Astrocyte (in vitro differentiated cells and primary cell): ENCODE measurements around the gene UBAC2. TPM values are rescaled to one million over a fixed set of nuclear protein-coding genes. Genes with fewer than 3 reads are reported as not detected.
A peak's percentile ranks its signal among the peaks of the same experiment; 100 is the strongest.

ENCODE experiments used
- DNase-seq: peaks from one replicate; pipeline ENCODE4 v3.0.0-alpha.2; 2010; ENCODE audit warnings: low read depth
- FAIRE-seq: peaks from 2 replicates; lab custom pipeline; 2011; peaks lifted over from hg19 to GRCh38; lab: Jason Lieb, UNC
- H2AFZ ChIP-seq: 2 replicates; pipeline ENCODE4 v1.6.0; 2012; ENCODE audit warnings: low read depth, low read length, inconsistent platforms
- H3K27ac ChIP-seq: 2 replicates; pipeline ENCODE4 v1.5.1; 2011; ENCODE audit warnings: low read depth, low read length, inconsistent platforms
- H3K27me3 ChIP-seq: 2 replicates; pipeline ENCODE4 v1.6.0; 2011; ENCODE audit warnings: low read length, inconsistent platforms; ENCODE audit not compliant: insufficient read depth
- H3K36me3 ChIP-seq: 2 replicates; pipeline ENCODE4 v1.5.1; 2011; ENCODE audit warnings: low read length, inconsistent platforms; ENCODE audit not compliant: insufficient read depth
- H3K4me1 ChIP-seq: 2 replicates; pipeline ENCODE4 v1.5.1; 2011; ENCODE audit warnings: low read length, inconsistent platforms; ENCODE audit not compliant: insufficient read depth
- H3K4me2 ChIP-seq: 2 replicates; pipeline ENCODE4 v1.6.0; 2012; ENCODE audit warnings: low read length, inconsistent platforms
- H3K4me3 ChIP-seq: 2 replicates; pipeline ENCODE4 v1.5.1; 2011; ENCODE audit warnings: low read depth, mild to moderate bottlenecking, low read length, inconsistent platforms; ENCODE audit not compliant: insufficient read depth
- H3K79me2 ChIP-seq: 2 replicates; pipeline ENCODE4 v1.6.0; 2012; ENCODE audit warnings: mild to moderate bottlenecking, low read length, inconsistent platforms; ENCODE audit not compliant: insufficient read depth
- H3K9ac ChIP-seq: 2 replicates; pipeline ENCODE4 v1.6.0; 2012; ENCODE audit warnings: mild to moderate bottlenecking, low read length, inconsistent platforms
- H3K9me3 ChIP-seq: 2 replicates; pipeline ENCODE4 v1.5.1; 2012; ENCODE audit warnings: low read depth, mild to moderate bottlenecking, low read length, inconsistent platforms; ENCODE audit not compliant: insufficient read depth
- H4K20me1 ChIP-seq: 2 replicates; pipeline ENCODE4 v1.6.0; 2012; ENCODE audit warnings: low read length, inconsistent platforms; ENCODE audit not compliant: insufficient read depth
- H3K27ac Mint-ChIP-seq: one replicate; pipeline ENCODE4 v1.8.0; 2021; ENCODE audit warnings: mild to moderate bottlenecking, mixed read lengths; ENCODE audit not compliant: unreplicated experiment
- H3K27me3 Mint-ChIP-seq: one replicate; pipeline ENCODE4 v1.8.0; 2021; ENCODE audit warnings: low read depth, mixed read lengths; ENCODE audit not compliant: unreplicated experiment
- H3K36me3 Mint-ChIP-seq: one replicate; pipeline ENCODE4 v1.8.0; 2021; ENCODE audit warnings: low read depth, mixed read lengths; ENCODE audit not compliant: unreplicated experiment
- H3K4me1 Mint-ChIP-seq: one replicate; pipeline ENCODE4 v1.8.0; 2021; ENCODE audit warnings: low read depth, mixed read lengths; ENCODE audit not compliant: unreplicated experiment
- H3K4me3 Mint-ChIP-seq: one replicate; pipeline ENCODE4 v1.8.0; 2021; ENCODE audit warnings: mild to moderate bottlenecking, moderate library complexity, mixed read lengths; ENCODE audit not compliant: unreplicated experiment
- H3K9me3 Mint-ChIP-seq: one replicate; pipeline ENCODE4 v1.8.0; 2021; ENCODE audit warnings: mild to moderate bottlenecking, mixed read lengths; ENCODE audit not compliant: unreplicated experiment
- EZH2 ChIP-seq: IDR thresholded peaks from 2 replicates; pipeline ENCODE4 v1.6.1; 2012; ENCODE audit warnings: mild to moderate bottlenecking, low read length, inconsistent platforms; ENCODE audit not compliant: insufficient read depth
- total RNA-seq: library from RNA; stranded (reverse); gene quantifications from 2 replicates; pipeline ENCODE4 v1.2.1, GENCODE V29; 2021
- TF ChIP-seq, protein P1 (sequence below): IDR thresholded peaks from 2 replicates; pipeline ENCODE4 v1.5.1; 2011; ENCODE audit warnings: low read depth, mild to moderate bottlenecking, inconsistent platforms, low read length, moderate library complexity; ENCODE audit not compliant: insufficient read depth

UBAC2 gene
- total RNA-seq, 1 donor from 2014 or later: 61.0 TPM

- FAIRE-seq: peak; percentile 47
- Histone ChIP-seq H3K36me3 (no peaks in the 10 kb centered on the region), H3K4me1 (peaks cover under 1% of the 10 kb centered on the region), H2AFZ (no peak overlapping the region), H3K27me3 (no peaks in the 10 kb centered on the region), H3K79me2 (peaks cover 4% of the 10 kb centered on the region), H3K9ac (no peak overlapping the region), H3K27ac (no peak overlapping the region), H3K4me2 (no peak overlapping the region), H4K20me1 (peaks cover 18% of the 10 kb centered on the region), H3K9me3 (no peaks in the 10 kb centered on the region), H3K4me3 (no peak overlapping the region)
- H3K9me3 Mint-ChIP-seq: no peaks in the 10 kb centered on the region
- H3K4me3 Mint-ChIP-seq: no peak overlapping the region
- no peaks in the 10 kb centered on the region for H3K27me3 Mint-ChIP-seq
- no peaks in the 10 kb centered on the region for H3K4me1 Mint-ChIP-seq
- no peak overlapping the region for H3K27ac Mint-ChIP-seq
- no peaks in the 10 kb centered on the region for H3K36me3 Mint-ChIP-seq
- peak; percentile 41 for DNase-seq
- TF ChIP-seq, protein P1, sequence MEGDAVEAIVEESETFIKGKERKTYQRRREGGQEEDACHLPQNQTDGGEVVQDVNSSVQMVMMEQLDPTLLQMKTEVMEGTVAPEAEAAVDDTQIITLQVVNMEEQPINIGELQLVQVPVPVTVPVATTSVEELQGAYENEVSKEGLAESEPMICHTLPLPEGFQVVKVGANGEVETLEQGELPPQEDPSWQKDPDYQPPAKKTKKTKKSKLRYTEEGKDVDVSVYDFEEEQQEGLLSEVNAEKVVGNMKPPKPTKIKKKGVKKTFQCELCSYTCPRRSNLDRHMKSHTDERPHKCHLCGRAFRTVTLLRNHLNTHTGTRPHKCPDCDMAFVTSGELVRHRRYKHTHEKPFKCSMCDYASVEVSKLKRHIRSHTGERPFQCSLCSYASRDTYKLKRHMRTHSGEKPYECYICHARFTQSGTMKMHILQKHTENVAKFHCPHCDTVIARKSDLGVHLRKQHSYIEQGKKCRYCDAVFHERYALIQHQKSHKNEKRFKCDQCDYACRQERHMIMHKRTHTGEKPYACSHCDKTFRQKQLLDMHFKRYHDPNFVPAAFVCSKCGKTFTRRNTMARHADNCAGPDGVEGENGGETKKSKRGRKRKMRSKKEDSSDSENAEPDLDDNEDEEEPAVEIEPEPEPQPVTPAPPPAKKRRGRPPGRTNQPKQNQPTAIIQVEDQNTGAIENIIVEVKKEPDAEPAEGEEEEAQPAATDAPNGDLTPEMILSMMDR: peak; percentile 97
- TF ChIP-seq EZH2: no peak
Measured at GRCh38 chr13:99269627-99270241, 69.1 kb downstream of the UBAC2 start.

GRCh38 chr13:99270518-99270917 is 69.9 kb downstream of the UBAC2 start:
- H3K4me2 ChIP-seq: no peak overlapping the region
- Mint-ChIP-seq H3K27ac (no peak overlapping the region), H3K36me3 (no peaks in the 10 kb centered on the region), H3K4me1 (peaks cover 5% of the 10 kb centered on the region), H3K9me3 (no peaks in the 10 kb centered on the region), H3K27me3 (no peaks in the 10 kb centered on the region), H3K4me3 (no peak overlapping the region)
- no peak overlapping the region for H3K9ac ChIP-seq
- DNase-seq: no peak
- TF ChIP-seq, protein P1: no peak
- TF ChIP-seq EZH2: no peak
- H3K27me3 ChIP-seq: no peaks in the 10 kb centered on the region
- H3K9me3 ChIP-seq: no peaks in the 10 kb centered on the region
- peaks cover 4% of the 10 kb centered on the region for H3K79me2 ChIP-seq
- H3K36me3 ChIP-seq: no peaks in the 10 kb centered on the region
- peaks cover 14% of the 10 kb centered on the region for H4K20me1 ChIP-seq
- FAIRE-seq: no peak
- no peak overlapping the region for H3K4me3 ChIP-seq
- peaks cover 6% of the 10 kb centered on the region for H3K4me1 ChIP-seq
- H2AFZ ChIP-seq: no peak overlapping the region
- no peak overlapping the region for H3K27ac ChIP-seq

GRCh38 chr13:99271249-99271648 is 70.6 kb downstream of the UBAC2 start:
- H3K4me3 ChIP-seq: no peak overlapping the region
- no peak for DNase-seq
- H3K9ac ChIP-seq: no peak overlapping the region
- Mint-ChIP-seq H3K27ac (no peak overlapping the region), H3K4me1 (peaks cover 5% of the 10 kb centered on the region), H3K4me3 (no peak overlapping the region), H3K27me3 (no peaks in the 10 kb centered on the region), H3K9me3 (no peaks in the 10 kb centered on the region), H3K36me3 (no peaks in the 10 kb centered on the region)
- H3K36me3 ChIP-seq: no peaks in the 10 kb centered on the region
- H3K4me1 ChIP-seq: peaks cover 6% of the 10 kb centered on the region
- no peak overlapping the region for H3K27ac ChIP-seq
- H2AFZ ChIP-seq: no peak overlapping the region
- no peak overlapping the region for H3K4me2 ChIP-seq
- peaks cover 6% of the 10 kb centered on the region for H3K79me2 ChIP-seq
- TF ChIP-seq EZH2: no peak
- TF ChIP-seq, protein P1: no peak
- peaks cover 21% of the 10 kb centered on the region for H4K20me1 ChIP-seq
- no peaks in the 10 kb centered on the region for H3K27me3 ChIP-seq
- FAIRE-seq: no peak
- no peaks in the 10 kb centered on the region for H3K9me3 ChIP-seq
